ENCODE measurements around the gene UBXN11.
"Not testable (repeated sequence)": the region's sequence is repeated elsewhere in the genome, so short reads cannot be mapped to it uniquely, and the experiment has no call there.

The UBXN11 gene

DNA sequence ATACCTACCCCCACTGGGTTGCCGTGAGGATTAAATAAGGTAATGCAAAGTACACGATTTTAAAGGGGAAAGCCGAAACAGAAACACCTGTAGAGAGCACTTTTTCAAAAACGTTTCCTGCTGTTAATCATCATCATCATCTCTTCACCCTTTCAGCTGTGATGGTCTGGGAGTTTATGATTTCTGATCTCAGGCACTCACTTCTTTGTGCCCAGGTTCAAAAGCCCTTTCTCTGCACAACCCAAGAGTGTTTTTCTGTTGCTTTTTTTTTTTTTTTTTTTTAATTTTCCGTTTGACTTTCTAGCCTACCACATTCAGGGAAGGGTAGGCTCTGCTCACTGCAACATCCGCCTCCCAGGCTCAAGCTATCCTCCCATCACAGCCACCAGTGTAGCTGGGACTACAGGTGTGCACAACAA is 936 bp upstream of the UBXN11 start:
- DNase-seq (ENCODE audit: low read depth in 2 of 2): no peak

DNA sequence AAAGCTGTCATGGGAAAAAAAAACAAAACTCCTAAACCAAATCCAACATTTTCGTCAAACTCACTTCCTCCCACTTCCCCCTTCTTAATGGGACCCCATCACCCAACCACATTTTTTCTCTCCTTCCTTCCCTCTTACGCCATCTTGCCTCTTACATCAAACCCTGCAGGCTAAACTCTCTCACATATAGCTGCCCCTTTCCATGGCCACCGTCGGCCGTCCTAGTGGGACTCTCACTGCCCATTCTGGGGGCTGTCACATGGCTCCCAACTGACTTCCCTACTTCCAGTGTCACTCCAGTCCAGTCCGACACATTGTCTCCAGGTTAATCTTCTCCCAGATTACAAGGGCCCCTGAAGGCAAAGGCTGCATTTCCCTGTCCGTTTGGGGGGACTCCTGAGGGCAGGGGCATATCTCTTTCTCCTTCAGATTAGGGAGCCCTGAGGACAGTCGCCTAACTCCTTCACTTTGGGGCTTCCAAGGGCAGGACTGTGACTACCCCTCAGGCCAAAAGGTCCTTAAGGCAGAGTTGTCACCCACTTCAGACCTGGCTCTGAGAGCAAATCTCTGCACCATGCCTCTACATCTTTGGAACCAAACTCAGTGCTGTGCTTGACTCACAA is 658 bp downstream of the UBXN11 start:
- no peak for DNase-seq (ENCODE audit: low read depth in 2 of 2)

DNA sequence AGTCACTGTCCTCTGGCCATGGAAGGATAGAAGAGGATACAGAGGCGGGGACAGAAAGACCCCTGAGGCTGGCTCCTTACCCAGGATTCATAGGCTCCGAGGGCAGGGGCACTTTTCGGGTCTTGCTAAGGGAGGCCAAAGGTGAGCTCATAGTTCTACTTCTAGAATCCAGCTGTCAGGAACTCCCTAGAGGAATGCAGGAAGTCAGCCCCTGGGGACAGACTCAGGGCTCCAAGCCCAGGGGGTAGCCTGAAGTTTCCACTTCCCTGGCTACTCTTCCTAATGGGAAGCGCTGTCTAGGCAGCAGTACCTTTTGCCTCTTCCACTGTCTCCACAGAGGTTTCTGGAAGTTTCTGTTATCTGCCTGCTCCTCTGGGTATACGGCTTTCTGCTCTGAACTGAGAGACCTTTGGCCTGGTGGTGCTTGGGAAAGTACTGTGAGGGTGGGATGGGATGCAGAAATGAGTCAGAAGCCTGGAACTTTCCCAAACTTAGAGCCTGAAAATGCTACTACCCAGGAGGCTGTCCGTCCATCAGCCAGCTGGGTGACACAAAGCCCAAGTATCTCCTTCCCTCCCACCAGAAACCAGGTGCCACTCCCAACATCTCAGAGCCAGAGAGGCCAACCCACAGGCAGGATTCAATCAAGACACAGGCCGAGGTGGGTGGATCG is 3.6 kb downstream of the UBXN11 start:
- DNase-seq (ENCODE audit: low read depth in 2 of 2): no peak

DNA sequence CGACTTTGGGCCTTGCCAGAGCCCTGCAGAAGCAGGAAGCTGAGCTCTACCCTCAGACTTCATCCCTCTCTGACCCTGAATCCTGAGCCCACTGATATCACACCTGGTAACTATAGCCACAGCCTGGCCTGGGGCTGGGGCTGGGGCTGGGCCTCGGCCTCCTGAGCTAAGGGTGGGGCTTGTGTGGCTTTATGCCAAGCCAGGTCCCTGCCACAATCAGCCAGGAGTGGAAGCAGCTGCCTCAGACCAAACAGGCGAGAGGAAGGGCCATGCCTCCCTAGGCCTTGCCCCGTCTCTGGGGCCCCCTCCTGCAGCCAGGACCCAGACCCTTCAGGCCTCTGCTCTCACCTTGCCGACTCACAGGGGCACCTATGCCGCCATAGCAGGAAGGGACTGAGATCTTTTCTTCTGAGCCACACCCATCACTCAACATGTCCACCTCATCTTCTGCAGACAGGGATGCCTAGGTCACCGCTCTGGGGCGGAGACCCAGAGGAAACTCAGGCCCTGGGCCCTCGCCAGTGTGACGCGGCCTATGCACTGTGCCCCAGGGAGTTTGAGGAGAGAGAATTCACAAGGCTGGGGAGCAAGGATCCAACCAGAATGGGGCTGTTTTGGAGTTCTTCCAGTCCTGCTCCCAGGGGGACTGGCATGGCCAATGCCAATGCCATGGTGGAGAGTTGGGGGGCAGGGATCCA is 5.7 kb downstream of the UBXN11 start:
- no peak for DNase-seq (ENCODE audit: low read depth in 2 of 2)

DNA sequence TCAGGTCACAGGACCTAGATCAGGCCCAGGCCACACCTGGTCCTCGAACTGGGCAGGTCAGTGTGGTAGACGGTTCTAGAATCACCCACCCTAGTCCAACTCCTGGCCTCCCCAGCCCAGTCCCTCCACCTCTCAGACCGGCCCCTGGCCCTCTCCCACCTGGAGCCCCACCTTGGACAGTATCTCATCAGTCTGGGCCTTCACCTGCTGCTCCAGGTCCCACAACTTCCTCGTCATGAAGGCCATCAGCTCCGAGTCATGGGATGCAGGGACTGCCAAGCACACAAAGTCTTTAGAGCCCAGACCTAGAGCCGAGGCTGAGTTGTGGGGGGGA is 8.7 kb downstream of the UBXN11 start:
- no peak for DNase-seq (ENCODE audit: low read depth in 2 of 2)

DNA sequence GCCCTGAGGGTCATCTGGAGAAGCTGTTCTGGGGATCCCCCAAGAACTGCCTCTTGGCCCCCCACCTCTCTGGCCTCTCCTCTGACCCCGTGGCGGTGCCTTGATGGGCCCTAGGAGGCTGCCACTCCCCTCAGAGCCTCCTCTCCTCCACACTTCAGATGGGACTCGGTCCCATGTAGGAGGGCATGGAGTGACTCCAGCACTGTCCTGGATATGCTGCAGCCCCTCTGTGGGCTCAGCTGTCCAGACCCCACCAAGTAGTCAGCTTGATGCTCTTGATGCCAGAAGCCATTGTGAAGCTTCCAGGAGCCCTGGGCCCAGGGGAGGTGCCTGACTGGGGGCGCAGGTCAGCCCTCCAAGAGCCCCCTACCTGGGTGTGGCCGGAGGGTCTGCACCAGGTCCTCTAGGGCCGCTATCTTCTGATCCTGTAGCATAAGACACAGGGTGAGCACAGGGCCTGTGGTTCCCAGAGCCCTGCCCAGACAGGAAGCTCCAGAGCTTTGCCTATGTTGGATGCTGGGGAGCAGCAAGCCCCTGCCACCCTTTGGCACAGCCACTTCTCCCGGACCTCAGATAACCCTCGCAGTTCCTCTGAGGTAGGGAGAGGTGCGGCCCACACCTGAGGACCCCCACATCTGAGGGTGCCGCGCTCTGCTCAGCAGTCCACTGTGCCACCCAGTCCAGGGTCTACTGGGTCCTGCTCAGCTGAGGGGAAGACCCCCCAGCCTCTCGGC is 9.2 kb downstream of the UBXN11 start:
- DNase-seq (ENCODE audit: low read depth in 2 of 2): no peak

DNA sequence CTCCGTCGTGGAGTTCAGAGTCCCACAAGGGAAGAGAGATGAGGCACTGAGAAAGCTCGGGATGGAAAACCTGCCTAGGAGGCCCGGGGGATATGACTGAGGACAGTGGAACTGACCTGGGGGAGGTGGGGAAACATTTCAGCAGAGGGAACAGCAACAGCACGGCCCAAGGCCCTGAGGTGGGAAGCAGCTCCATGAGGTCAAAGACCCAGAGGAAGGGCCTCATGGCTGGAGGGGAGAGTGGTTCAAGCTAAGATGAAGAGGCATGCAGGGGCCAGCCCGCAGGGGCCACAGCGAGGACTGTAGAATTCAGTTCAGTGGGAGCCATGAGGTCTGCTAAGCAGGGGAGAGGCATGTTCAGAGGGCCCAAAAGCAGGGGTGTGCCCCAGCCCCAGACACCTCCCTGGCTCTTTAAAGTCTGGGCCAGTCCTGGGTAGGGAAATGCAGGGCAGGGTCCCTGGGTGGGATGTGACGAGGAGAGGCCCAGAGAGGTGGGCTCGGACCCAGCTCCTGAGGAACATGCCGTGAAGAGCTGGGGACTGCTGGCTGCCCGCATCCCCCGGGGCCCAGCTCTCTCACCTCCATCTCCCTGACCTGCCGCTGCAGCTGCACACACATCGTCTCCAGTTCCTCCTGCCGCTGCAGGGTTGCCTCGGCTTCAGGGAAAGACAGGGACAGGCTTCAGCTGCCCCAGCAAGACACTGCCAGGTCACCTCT is 9.9 kb downstream of the UBXN11 start:
- no peak for DNase-seq (ENCODE audit: low read depth in 2 of 2)

DNA sequence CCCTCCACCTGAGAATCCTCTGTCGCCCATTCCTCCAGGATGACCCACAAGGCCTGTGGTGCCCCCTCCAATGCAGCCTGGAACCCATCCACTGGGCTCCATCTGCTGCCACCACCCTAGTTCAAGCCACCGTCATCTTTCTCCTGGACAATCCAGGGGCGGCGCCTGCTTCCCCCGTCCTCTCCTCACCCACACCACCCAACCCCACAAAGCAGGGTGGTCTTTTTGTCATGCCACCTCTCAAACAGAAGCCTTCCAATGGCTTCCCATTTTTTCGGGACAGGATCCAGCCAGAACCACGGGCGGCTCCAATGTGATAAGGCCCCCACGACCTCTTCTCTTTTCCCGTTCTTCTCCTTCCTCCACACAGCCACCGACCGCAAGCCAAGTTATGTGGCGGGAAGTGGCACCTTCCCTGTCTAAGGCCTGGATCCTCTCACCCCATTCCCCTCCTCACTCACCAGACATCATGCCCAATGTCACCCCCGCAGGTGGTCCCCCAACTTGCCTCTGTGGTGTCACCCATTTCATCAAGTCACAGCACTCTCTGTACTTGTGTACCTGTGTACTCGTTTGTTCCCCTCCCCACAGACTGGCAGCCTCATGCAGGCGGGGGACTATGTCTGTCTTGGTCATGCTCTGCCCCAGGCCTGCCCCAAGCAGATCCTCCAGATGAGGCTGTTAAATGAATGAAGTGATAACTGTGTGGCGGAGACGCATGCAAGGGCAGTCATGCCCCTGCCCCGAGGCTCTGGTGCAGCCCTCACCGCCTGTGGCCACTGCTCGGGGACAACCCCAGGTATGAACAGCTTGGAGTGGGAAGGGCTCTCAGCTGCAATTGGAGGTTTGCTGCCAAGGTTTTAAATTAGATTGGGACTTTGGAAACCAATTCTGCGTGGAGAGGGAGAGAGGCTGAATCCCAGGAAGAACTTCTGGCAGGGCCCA is 11.0 kb downstream of the UBXN11 start:
- DNase-seq (ENCODE audit: low read depth in 2 of 2): no peak

DNA sequence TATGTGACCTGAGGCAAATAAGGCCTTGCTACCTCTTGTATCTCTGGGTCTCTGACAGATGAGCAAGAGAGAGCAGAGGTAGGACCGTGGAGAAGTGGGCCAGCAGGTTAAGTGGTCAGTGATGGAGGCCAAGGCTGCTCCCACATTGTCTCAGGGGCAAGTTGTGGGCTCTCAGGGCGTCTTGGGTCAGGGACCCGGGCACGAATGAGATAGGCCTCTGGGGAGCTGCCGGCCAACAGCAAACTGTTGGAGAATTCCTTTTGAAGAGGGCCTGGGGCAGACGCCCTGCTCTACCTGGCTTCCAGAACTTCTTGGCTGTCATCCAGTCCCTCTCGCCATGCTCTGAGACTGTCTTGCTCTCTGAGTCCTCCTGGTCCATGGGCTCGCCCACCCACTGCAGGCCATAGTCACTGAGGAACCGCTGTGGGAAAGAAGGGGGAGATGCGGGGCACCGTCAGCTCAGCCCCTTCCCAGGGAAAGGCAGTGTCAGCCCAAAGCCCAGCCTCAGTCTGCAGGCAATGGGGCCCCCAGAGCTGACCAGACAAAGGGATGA is 12.4 kb downstream of the UBXN11 start:
- no peak for DNase-seq (ENCODE audit: low read depth in 2 of 2)

DNA sequence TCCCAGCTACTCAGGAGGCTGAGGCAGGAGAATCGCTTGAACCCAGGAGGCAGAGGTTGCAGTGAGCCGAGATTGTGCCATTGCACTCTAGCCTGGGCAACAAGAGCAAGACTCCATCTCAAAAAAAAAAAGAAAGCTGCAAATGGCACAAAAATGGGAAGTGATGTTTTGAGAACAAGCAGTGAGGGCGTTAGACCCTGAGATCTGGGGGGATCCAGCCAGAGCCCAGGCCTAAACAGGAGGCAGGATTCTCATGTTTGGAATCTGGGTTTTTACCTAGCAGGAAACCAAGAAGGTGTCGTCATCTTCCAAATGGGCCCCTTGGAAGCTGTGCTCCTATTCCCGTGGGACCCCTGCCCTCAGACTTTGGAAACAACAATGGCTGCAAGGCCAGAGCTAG is 13.7 kb downstream of the UBXN11 start:
- DNase-seq (ENCODE audit: low read depth in 2 of 2): not testable (repeated sequence)

DNA sequence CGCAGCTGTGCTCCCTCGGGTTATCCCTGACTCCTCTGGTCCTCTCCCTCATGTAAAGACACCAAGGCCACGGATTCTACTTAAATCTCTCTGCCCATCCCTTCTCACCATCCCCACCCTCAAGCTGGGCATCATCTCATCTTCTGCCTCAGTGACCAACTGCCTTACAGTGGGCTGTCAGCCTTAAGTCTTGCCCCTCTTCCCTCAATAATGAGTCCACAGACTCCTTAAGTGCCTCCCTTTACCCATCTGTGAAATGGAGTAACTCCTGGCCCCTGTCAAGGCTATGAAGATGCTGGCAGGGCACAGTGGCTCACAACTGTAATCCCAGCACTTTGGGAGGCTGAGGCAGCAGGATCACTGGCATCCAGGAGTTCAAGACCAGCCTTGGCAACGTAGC is 14.5 kb downstream of the UBXN11 start:
- DNase-seq (ENCODE audit: low read depth in 2 of 2): no peak

DNA sequence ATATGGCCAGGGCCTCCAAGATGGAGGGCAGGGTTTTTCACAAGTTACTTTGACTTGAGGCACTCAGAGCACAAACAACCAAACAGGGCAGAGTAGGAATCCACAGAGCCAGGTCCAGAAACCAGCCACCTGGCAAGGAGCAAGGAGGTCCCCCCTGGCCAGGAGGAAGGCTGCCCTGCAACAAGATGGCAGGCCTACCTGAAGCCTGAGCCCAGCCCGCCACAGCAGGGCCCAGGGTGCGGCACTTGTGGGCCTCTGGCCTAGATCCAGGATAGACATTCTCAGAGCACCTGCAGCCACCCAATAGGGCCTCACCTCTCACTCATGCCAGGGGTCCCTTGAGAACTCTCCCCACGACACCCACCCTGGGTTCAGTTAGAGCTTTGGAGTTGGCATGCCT is 15.0 kb downstream of the UBXN11 start:
- DNase-seq (ENCODE audit: low read depth in 2 of 2): no peak

DNA sequence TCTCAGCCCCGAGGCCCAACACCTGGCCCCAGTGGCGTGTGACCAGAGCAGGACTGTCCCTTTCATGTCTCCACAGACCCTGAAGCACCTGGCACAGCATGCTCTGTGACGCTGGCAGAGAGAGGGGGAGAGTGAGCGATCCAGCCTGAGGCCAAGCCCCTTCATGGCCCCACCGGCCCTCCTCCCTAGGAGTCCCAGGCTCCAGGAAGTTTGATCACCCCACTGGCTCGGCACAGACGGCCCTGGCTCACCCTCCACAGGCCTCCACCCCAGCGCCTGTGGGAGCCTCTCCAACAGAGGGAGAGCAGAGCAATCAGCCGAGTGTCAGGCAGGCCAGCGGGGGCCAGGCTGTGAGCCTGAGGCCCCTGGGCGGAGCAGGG is 15.6 kb downstream of the UBXN11 start:
- no peak for DNase-seq (ENCODE audit: low read depth in 2 of 2)

DNA sequence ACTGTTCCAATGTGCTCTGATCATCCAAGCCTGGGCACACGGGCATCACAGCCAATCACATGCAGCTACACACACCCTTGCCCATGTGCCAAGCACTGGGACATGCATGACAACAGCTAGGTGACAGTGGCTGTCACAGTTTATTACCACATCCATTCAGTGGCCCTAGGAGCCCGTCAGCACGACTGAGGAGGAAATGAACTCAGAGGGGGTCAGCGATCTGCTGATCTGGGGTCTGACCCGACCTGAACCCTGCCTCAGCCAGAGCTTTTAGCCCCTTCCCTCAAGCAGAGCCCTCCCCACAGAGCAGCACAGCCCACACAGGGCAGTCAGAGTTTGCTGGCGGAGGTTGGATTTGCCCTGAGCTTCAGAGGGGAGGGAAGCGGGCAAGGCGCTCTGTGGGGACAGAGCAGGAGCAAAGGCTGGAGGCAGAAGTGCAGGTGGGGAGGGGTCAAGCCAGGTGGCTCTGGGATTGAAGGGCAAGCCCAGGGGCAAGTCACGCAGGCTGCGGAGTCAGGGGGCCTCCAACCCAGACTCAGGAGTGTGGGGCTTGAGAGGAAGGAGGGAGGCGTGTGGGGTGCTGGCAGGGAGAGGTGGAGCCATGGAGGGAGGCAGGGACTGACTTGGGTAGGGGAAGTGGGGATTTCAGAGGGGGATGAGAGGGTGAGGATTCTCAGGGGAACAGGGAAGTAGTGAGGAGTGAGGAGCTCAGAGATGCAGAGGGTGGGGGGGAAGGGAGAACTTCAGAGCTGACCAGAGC is 16.1 kb downstream of the UBXN11 start:
- DNase-seq (ENCODE audit: low read depth in 2 of 2): no peak

DNA sequence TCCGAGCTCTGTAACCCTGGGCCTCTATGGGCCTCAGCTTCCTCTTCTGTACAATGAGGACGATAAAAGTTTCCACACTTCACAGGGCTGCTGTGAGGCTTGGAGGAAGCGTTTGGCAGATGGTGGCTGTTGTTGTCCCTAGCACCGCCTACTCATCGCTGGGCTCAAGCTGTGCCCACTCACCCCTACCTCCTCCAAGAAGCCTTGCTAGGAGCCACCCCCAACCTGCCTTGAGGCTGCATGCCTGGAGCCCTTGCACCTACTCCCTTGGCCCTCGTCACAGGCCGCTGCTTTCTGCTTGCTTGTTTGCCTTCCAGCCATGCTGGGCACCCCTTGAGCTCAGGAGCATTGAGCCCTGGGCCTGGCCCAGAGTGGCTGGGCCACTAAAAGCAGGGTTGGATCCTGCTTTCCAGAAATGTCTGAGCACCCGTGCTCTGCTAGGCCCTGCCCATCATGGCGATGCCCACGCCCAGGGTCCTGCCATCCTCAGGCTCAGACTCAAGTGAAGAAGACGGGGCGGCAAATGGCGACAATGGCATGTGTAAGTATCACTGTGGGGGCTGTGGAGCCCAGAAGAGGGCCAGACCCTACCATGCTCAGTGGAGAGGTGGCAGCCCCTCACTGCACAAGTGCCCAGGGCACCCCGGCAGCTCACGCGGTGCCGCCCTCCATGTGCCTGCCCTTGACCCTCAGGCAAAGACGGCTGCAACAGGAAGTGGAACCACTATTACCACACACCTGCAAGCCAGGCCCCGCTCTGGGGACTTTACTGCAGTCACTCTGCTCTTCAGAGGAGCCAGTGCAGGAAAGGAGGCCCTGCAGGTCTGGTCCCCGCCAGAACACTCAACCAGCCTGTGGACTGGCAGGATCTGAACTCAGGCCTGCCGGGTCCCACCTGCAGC is 17.0 kb downstream of the UBXN11 start:
- no peak for DNase-seq (ENCODE audit: low read depth in 2 of 2)

DNA sequence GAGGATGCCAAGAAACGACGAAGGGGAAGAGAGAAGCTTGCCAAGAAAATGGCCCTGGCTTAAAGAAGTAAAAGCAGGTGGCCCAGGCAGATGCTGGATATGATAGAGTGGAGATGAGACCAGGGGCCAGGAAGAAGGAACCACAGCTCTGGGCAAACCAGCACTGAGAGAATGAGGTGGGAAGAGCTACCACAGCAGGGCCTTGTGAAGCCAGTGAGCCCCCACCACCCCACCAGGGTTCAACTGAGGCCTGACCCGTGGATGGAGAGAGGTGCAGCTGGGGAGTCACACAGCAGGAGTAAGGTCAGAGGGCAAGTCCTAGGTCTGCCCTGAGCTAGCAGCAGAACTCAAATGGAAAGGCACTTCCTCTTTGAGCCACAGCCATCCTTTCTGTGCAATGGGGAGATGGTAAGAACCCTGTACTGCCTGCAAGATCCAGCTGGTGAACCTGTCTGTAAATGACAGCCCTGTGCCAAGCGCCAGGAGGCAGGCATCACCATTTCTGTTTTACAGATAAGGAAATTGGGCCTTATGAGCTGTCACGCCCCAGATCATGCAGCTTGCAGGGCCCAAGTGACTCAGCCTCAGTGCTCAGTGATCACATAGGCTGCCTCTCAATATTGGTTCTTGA is 18.0 kb downstream of the UBXN11 start:
- DNase-seq (ENCODE audit: low read depth in 2 of 2): peak; percentile 55 to 60

DNA sequence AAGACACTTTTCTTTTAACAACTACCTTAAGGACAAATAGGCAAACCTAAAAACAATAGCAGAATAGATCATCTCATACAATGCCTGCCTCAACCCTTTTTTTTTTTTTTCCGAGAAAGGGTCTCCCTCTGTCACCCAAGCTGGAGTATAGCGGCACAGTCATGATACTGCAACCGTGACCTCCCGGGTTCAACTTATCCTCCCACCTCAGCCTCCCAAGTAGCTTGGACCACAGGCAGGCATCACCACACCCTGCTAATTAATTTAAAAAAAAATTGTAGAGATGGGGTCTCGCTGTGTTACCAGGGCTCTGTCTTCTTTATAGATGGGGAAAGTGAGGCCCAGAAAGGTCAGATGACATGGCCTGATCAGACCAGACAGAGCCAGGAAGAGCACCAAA is 18.6 kb downstream of the UBXN11 start:
- DNase-seq (ENCODE audit: low read depth in 2 of 2): no peak

DNA sequence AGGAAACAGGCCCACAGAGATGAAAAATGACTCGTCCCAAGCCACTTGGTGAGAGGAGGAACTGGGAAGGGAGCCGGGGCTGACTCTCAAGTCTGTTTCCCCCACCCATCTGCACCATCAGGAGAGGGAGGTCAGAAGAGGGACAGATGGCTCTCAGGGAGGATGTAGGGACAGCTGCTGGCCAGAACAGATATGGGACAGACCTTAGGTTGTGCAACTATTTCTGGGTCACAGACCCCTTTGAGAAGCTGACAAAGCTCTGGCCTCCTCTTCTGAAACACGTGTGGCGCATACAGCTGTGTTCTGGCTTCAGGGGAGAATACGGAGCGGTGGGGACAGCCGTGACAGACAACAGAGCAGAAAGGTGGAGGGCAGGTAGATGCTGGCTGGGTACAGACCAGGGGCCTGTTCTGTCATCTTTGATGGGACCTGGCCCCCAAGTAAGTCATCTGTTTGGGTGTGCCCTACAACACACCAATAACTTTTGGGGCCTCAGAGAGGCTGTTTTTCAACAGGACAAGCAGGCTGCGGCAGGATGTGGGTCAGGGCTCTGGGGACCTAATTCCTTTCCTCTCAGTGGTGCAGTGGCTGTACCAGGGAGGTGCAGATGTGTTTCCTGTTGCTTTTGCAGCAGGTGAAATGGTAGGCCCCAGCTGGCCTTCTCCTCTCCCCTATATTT is 19.3 kb downstream of the UBXN11 start:
- DNase-seq (ENCODE audit: low read depth in 2 of 2): no peak

All from stimulated activated CD4-positive, alpha-beta T cell treated with anti-CD3 and anti-CD28 coated beads, Interleukin-1b, Interleukin-23, amount 100 ng/mL, for 4 hours (primary cell).